Progenitor cell of endocrine pancreas (in vitro differentiated cells): ENCODE measurements around the gene NPC1. TPM values are rescaled to one million over a fixed set of nuclear protein-coding genes. Genes with fewer than 3 reads are reported as not detected.

Source experiments
- DNase-seq: peaks from one replicate; pipeline ENCODE4 v3.0.0; 2021; ENCODE audit warnings: low spot score; ENCODE audit not compliant: unreplicated experiment
- H3K27ac Mint-ChIP-seq: 2 replicates; pipeline ENCODE4 v1.8.0; 2021; ENCODE audit warnings: mild to moderate bottlenecking, moderate library complexity, mixed read lengths
- H3K27me3 Mint-ChIP-seq: 2 replicates; pipeline ENCODE4 v1.8.0; 2021; ENCODE audit warnings: mixed read lengths
- H3K36me3 Mint-ChIP-seq: 2 replicates; pipeline ENCODE4 v1.8.0; 2022; ENCODE audit warnings: mixed read lengths; ENCODE audit not compliant: insufficient read depth
- H3K4me1 Mint-ChIP-seq: 2 replicates; pipeline ENCODE4 v1.8.0; 2021; ENCODE audit warnings: low read depth, mixed read lengths
- H3K4me3 Mint-ChIP-seq: 2 replicates; pipeline ENCODE4 v1.8.0; 2021; ENCODE audit warnings: low read depth, mild to moderate bottlenecking, moderate library complexity, mixed read lengths
- H3K9me3 Mint-ChIP-seq: 2 replicates; pipeline ENCODE4 v1.8.0; 2021; ENCODE audit warnings: low read depth, mixed read lengths
- total RNA-seq: library from RNA; stranded (reverse); gene quantifications from 2 replicates; pipeline ENCODE4 v1.2.1, GENCODE V29; 2021
- TF ChIP-seq, protein P1 (sequence below): fragments of 200-600 bp; sonication (generic); IDR thresholded peaks from one replicate; pipeline ENCODE4 v1.5.0; 2021; ENCODE audit warnings: antibody characterized with exemption, mild to moderate bottlenecking; ENCODE audit not compliant: unreplicated experiment

Gene NPC1
- total RNA-seq, 1 donor from 2014 or later = 35.1 TPM

DNA sequence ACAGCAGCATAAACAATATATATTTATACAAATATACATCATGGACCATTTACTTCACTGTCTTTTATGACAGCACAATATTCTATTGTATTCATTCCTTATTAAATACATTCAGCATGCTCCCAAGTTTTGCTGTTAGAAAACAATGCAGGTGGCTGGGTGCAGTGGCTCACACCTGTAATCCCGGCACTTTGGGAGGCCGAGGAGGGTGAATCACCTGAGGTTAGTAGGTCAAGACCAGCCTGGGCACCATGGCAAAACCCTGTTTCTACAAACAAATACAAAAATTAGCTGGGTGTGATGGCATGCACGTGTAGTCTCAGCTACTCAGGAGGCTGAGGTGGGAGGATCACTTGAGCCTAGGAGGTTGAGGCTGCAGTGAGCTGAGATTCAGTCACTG, 39.0 kb downstream of the NPC1 start:
- no peaks in the 10 kb centered on the region for H3K4me1 Mint-ChIP-seq
- H3K27ac Mint-ChIP-seq = no peak overlapping the region
- H3K36me3 Mint-ChIP-seq = peaks cover 24% of the 10 kb centered on the region

DNA sequence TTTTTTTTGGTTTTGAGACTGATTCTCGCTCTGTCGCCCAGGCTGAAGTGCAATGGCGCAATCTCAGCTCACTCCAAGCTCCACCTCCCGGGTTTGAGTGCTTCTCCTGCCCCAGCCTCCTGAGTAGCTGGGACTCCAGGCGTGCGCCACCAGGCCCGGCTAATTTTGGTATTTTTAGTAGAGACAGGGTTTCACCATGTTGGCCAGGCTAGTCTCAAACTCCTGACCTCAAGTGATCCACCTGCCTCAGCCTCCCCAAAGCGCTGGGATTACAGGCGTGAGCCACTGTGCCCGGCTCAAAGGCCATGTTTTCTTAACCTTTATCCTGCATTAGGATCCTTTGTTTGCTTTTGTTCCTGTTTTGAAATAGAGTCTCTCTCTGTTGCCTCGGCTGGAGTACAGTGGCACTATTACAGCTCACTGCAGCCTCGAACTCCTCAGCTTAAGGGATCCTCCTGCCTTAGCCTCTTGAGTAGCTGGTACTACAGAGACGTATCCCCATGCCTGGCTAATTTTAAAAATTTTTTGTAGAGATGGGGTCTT, 41.0 kb downstream of the NPC1 start:
- Mint-ChIP-seq H3K4me1 (no peaks in the 10 kb centered on the region), H3K9me3 (no peaks in the 10 kb centered on the region), H3K27ac (no peak overlapping the region), H3K36me3 (peaks cover 19% of the 10 kb centered on the region), H3K4me3 (no peak overlapping the region), H3K27me3 (no peaks in the 10 kb centered on the region)
- TF ChIP-seq, protein P1, sequence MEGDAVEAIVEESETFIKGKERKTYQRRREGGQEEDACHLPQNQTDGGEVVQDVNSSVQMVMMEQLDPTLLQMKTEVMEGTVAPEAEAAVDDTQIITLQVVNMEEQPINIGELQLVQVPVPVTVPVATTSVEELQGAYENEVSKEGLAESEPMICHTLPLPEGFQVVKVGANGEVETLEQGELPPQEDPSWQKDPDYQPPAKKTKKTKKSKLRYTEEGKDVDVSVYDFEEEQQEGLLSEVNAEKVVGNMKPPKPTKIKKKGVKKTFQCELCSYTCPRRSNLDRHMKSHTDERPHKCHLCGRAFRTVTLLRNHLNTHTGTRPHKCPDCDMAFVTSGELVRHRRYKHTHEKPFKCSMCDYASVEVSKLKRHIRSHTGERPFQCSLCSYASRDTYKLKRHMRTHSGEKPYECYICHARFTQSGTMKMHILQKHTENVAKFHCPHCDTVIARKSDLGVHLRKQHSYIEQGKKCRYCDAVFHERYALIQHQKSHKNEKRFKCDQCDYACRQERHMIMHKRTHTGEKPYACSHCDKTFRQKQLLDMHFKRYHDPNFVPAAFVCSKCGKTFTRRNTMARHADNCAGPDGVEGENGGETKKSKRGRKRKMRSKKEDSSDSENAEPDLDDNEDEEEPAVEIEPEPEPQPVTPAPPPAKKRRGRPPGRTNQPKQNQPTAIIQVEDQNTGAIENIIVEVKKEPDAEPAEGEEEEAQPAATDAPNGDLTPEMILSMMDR = no peak
- DNase-seq = no peak

More for the DNA sequence above, 39.0 kb downstream of the NPC1 start:
- DNase-seq = no peak
- Mint-ChIP-seq H3K9me3 (no peaks in the 10 kb centered on the region), H3K4me3 (no peak overlapping the region), H3K27me3 (no peaks in the 10 kb centered on the region)
- TF ChIP-seq, protein P1 = no peak

DNA sequence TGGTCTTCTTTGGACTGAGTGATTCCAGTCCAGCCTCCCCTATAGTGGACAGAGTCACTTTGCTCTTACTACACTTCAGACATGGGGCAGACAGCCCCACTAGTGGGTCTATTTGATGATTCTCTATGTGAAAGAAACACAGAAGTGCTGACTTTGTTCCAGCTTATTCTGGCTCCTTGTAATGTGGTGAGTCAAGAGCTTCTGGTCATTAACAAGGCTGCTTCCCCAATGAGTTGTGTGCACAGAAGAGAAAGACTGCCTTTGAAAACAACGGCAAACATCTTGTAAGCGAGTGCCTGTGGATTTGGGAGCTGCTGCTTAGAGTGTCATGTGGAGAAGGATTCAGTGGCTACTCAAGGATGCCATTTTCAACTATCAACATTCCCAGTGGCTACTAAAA, 43.8 kb downstream of the NPC1 start:
- no peaks in the 10 kb centered on the region for H3K9me3 Mint-ChIP-seq
- no peaks in the 10 kb centered on the region for H3K4me1 Mint-ChIP-seq
- H3K27ac Mint-ChIP-seq = no peak overlapping the region
- H3K36me3 Mint-ChIP-seq = peaks cover 25% of the 10 kb centered on the region
- H3K4me3 Mint-ChIP-seq = no peak overlapping the region
- TF ChIP-seq, protein P1 = no peak
- H3K27me3 Mint-ChIP-seq = no peaks in the 10 kb centered on the region
- no peak for DNase-seq

DNA sequence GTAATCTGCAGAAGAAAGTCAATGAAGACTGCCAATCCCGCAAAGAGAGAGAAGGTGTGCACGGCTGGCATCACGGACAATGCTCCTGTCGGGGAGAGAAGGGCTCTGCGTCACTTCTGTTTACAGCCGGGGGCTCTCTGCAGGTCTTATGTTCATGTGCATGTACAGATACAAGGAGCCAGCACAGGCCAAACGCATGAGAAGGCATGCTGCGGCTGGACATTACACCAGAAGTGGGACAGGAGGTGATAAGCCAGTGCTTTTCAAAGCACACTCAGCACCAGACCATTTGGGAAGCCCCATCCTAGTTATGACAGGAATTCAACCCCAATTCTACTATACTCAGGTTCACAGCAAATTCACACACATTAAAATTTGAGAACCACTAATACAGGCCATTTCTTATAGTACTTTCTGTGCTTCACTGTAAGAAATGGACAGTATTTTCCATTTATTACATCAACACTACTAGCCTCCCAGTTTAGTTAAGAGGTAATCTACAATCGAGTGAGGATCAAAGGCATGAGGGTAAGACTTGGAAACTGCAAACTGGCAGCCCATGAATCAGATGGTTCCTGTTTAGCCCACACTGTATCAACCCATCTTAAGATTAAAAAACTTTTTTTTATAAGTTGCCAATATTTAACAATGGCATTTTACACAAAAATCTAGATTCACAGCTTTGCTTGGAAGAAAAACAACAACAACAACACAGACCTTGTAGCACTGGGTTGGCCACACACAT, 44.8 kb downstream of the NPC1 start:
- Mint-ChIP-seq H3K27ac (no peak overlapping the region), H3K4me1 (no peaks in the 10 kb centered on the region), H3K4me3 (no peak overlapping the region), H3K9me3 (no peaks in the 10 kb centered on the region), H3K27me3 (no peaks in the 10 kb centered on the region), H3K36me3 (peaks cover 25% of the 10 kb centered on the region)
- no peak for DNase-seq
- TF ChIP-seq, protein P1 = no peak

DNA sequence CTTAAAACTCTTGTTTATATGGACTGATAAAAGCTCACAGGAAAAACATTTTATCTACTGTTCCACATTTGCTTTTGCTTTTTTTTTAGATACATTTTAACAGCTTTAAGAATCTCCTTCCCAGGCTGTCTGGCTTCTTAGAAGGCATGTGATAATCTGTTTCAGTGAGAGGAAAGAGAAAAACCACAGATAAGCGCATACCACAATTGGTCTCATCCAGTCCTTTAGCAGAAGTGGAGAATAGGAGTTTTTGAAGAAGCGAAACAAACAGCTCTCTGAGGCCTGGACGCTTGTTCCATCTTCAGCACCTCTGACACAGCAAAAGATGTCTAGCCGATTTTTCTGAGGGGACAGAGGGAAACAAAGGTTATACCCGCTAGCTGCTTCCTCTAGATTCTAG, 45.4 kb downstream of the NPC1 start:
- Mint-ChIP-seq H3K9me3 (no peaks in the 10 kb centered on the region), H3K27ac (no peak overlapping the region), H3K27me3 (no peaks in the 10 kb centered on the region), H3K36me3 (peaks cover 28% of the 10 kb centered on the region), H3K4me3 (no peak overlapping the region), H3K4me1 (no peaks in the 10 kb centered on the region)
- TF ChIP-seq, protein P1 = no peak
- DNase-seq = no peak
